AG08395 (cell line): Measurements from ENCODE around the gene PRSS35.
"Not testable (repeated sequence)": the region's sequence is repeated elsewhere in the genome, so short reads cannot be mapped to it uniquely, and the experiment has no call there.

Source experiments
- DNase-seq: peaks from one replicate; pipeline ENCODE4 v3.0.0; 2012; ENCODE audit warnings: mixed read lengths, low spot score

PRSS35 gene, protein sequence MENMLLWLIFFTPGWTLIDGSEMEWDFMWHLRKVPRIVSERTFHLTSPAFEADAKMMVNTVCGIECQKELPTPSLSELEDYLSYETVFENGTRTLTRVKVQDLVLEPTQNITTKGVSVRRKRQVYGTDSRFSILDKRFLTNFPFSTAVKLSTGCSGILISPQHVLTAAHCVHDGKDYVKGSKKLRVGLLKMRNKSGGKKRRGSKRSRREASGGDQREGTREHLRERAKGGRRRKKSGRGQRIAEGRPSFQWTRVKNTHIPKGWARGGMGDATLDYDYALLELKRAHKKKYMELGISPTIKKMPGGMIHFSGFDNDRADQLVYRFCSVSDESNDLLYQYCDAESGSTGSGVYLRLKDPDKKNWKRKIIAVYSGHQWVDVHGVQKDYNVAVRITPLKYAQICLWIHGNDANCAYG

GRCh38 chr6:83511901-83512681 lies at the start of gene PRSS35:
Gene PRSS35, plus strand, starts transcription at chr6:83512534. Its CDS starts 10,908 bp downstream, at chr6:83523442.
- DNase-seq = peak; percentile 57

DNA sequence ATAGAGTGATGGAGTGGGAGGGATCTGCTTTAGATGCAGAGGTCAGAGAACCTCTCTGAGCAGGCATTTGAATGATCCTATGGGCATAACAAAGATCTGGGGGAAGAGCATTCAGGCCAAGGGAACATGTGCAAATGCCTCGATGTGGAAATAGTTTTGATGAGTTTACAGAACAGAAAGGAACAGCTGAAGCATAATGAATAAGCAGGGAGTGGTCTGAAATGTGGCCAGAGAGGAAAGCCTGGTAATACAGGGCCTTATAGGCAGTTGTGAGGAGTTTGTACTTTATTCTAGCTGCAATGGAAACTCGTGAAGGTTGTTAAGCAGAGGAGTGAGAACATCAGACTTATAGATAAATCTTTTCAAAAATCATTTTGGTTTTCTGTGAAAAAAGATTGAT lies 48.4 kb upstream of the PRSS35 start:
- no peak for DNase-seq

DNA sequence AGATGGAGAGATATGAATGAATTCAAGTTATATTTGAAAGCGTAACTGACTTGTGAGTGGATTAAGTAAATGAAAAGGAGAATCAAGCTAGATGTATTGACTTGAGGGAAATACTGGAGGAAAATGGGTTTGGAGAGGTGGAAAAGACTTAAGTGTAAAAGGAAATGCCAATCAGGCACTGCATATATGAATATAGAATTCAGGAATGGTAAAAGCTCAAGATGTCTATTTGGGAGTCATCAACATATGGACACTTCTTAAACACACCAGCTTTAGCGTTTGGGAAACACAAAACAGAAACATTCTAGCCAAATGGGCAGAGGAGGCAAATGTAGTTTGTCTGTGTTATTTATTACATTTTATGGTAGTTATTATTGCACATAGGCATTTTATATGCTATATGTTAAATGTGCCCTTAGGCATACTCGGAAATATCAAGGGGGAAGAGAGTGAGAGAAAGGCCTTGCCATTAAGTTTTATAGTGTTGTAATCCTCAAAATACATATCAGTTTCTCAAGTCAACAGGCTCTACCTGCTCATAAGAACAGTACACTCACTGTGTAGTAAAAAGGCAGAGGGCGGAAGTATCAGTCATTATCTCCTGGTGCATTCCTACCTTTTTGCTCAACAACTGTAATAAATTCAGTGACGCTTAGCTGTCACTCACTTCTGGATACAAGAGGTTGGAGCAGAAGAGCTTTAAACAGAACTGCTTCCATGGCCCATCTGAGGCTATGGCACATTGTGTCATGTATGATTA lies 47.8 kb upstream of the PRSS35 start:
- no peak for DNase-seq

GRCh38 chr6:83466328-83466727 lies 46.0 kb upstream of the PRSS35 start:
- DNase-seq = no peak

- no peak for DNase-seq
These were observed 44.7 kb upstream of the PRSS35 start for GRCh38 chr6:83467620-83468036.

GRCh38 chr6:83470001-83470400 lies 42.3 kb upstream of the PRSS35 start:
- no peak for DNase-seq

GRCh38 chr6:83470587-83470986 lies 41.7 kb upstream of the PRSS35 start:
- DNase-seq = no peak

- no peak for DNase-seq
These were observed 39.6 kb upstream of the PRSS35 start for GRCh38 chr6:83472767-83473166.

- DNase-seq = no peak
These were observed 38.0 kb upstream of the PRSS35 start for GRCh38 chr6:83474309-83474708.

- no peak for DNase-seq
These were observed 35.4 kb upstream of the PRSS35 start for GRCh38 chr6:83476971-83477370.

DNA sequence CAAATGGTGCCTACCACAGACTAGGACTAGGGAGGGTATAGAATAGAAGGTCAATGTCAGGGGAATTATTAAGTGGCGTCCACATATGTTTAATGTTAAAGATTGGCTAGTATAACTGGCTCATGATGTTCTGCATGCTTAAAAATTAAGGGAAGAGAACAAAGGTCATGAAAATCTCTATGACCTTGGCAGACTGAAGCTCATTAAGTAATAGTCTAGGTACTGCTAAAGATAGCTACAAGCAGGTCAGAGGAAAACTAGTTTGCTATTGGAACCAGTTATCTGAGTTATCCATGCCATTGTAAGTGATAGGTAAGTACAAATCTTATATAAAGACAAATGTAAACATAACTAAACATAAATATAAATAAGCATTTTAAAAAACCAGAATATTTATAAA lies 32.9 kb upstream of the PRSS35 start:
- DNase-seq = no peak

GRCh38 chr6:83480470-83480869 lies 31.9 kb upstream of the PRSS35 start:
- no peak for DNase-seq

DNA sequence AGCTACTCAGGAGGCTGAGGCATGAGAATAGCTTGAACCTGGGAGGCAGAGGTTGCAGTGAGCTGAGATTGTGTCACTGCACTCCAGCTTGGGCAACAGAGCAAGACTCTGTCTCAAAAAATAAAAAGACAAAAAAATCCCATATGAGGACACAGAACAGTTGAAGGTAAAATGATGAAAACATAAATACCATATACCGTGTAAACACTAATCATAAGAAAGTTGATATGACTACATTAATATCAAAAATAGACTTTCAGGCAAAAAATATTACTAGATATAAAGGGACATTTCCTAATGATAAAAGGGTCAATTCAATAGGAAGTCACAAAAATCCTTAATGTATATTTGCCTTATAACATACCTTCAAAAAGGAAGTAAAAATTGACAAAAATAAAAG lies 30.4 kb upstream of the PRSS35 start:
- DNase-seq = not testable (repeated sequence)

DNA sequence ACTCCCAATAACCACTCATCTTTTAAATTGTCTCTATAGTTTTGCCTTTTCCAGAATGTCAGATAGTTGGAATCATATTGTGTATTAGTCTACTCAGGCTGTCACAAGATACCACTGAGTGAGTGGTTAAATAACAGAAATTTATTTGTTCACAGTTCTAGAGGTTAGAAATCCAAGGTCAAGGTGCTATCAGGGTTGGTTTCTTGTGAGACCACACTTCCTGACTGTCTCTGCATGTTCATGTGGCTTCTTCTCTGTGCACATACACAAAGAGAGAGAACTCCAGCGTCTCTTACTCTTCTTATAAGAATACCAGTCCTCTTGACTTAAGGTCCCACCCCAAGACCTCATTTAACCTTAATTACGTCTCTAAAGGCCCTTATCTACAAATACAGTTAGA lies 23.9 kb upstream of the PRSS35 start:
- no peak for DNase-seq

DNA sequence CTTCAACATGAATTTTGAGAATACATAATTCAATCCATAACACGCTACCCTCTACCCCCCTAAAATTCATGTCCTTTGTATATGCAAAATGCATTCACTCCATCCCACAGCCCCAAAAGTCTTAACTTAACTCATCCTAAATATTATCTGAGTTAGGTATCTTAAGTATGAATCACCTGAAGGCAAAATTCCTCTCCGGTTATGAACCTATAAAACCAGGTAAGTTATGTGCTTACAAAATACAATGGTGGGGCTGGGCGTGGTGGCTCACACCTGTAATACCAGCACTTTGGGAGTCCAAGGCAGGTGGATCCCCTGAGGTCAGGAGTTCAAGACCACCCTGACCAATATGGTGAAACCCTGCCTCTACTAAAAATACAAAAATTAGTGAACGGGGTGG lies 23.5 kb upstream of the PRSS35 start:
- no peak for DNase-seq

- DNase-seq = no peak
These were observed 22.0 kb upstream of the PRSS35 start for GRCh38 chr6:83490217-83490807.

DNA sequence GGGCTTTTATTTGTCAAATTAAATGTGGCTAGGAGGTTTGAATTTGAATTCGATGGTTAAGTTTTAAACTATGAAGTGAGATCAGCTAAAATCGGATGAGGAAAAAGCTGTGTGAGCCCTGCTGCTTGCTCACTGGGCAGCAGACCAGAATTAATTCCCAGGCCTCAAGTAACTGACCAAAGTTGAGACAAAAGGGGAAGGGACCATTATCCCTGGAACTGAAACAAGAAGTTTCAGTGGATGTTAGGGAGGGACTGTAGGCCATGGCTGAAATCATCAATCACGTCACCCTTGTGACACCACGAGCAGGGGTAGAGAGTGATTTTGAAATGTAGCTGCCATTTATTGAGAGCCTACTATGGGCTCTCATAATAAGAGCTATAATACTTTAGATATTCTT lies 7.0 kb upstream of the PRSS35 start:
- DNase-seq = no peak

DNA sequence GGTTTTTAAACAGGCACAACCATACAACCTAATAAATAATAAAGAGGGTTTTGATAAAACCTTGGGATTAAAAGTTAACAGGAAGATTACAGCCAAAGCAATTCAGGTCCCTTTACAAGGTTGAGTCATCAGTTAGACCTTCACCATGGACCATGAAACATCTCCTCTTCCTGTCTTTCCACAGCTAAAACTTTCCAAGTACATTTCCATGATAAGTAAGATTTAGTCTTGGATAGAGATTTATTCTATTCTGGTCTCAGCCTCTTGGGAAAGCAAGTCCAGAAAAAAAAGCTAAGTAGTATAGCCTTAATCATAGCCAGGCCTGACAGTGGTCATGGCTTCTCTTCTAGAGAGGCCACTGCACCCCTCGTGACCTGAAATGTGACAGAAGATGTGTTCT lies 2.9 kb upstream of the PRSS35 start:
- no peak for DNase-seq

GRCh38 chr6:83510791-83511190 lies 1.5 kb upstream of the PRSS35 start:
- no peak for DNase-seq

DNA sequence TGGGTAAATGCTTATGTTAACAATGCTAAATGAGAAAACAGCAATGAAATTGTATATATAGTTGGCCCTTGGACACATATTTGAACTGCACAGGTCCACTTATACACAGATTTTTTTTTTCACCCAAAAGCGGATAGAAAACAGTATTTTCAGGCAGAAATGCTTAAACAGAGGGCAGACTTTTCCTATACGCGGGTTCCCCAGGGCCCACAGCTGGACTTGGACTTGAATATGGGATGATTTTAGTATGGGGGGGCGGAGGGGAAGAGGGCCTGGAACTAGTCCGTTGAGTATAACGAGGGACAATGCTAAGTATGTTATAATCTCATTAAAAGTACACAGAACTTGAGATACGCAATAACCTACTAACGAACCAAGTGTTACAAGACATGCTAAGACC lies 1.1 kb upstream of the PRSS35 start:
- DNase-seq = no peak

DNA sequence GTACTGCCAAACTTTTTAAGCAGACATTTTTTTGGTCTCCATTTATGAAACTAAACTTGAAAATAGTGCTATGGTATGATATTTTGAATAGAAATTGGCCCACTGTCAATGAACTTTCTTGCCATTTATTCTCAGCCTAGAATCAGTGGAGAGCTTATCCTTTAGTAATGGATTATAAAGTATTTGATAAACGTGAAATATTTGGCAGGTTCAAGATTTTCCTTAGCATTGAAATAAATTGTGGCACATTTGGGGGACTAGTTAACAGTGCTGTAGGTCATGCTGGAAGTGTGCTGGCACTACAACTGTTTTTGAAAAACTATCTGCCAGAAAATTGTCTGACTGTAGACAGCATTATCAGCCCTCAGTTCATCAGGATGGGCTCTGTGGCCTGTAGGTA lies 2.1 kb downstream of the PRSS35 start:
- DNase-seq = no peak

- DNase-seq = peak; percentile 54
These were observed 2.6 kb downstream of the PRSS35 start for GRCh38 chr6:83514866-83515466.
